ENCODE data around the gene NSD2. TPM values are rescaled to one million over a fixed set of nuclear protein-coding genes. Genes with fewer than 3 reads are reported as not detected.
"Not testable (repeated sequence)": the region's sequence is repeated elsewhere in the genome, so short reads cannot be mapped to it uniquely, and the experiment has no call there.

Gene NSD2
- 48.0 and 53.5 TPM in 2 replicates for total RNA-seq (2014; rRNA removed; shearing (Covaris generic))

DNA sequence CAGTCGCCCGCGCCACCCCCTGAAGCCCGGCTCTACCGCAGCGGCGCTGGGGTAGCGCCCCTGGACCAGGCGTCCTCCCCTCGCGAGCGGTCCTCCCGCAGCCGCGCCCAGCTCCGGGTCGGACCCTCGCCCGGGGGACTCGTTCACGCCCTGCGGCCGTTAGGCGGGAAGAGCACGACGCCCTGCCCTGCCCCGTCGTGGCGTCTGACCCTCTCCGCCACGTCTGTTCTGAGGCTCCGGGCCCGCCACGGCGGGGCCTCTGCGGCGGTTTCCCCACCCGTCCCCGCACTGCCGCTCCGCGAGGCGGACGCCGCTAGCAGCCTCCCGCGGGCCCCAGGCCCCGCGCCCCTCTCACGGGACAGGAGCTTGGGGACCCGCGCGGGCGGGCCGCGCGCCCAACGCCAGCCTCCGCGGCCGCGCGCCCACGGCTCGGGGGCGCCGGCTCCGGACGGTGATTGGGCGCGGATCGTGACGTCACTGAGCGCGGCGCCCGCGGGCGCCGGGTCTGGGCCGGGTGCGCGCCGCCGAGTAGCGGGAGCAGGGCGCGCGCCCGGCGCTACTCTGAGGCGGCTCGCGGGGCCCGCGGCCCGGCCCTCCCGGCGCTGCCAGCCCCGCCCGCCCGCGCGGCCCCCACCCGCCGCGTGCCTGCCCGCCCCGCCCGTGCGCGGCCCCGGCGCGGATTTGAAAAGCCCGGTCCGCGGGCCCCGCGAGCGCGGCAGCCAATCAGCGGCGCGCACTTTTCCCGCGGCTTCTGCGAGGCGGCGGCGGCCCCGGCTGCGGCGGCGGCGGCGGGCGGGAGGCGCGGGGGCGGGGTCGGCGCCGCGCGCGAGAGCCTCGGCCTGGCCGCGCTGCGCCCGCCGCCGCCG is at the start of gene NSD2:
Gene NSD2 (plus strand): TSS at position 816 of the 866 bp plus-strand sequence. CDS start 29,262 bp downstream, outside the sequence.
- peak; percentile 69 for DNase-seq (ENCODE audit: low spot score)

DNA sequence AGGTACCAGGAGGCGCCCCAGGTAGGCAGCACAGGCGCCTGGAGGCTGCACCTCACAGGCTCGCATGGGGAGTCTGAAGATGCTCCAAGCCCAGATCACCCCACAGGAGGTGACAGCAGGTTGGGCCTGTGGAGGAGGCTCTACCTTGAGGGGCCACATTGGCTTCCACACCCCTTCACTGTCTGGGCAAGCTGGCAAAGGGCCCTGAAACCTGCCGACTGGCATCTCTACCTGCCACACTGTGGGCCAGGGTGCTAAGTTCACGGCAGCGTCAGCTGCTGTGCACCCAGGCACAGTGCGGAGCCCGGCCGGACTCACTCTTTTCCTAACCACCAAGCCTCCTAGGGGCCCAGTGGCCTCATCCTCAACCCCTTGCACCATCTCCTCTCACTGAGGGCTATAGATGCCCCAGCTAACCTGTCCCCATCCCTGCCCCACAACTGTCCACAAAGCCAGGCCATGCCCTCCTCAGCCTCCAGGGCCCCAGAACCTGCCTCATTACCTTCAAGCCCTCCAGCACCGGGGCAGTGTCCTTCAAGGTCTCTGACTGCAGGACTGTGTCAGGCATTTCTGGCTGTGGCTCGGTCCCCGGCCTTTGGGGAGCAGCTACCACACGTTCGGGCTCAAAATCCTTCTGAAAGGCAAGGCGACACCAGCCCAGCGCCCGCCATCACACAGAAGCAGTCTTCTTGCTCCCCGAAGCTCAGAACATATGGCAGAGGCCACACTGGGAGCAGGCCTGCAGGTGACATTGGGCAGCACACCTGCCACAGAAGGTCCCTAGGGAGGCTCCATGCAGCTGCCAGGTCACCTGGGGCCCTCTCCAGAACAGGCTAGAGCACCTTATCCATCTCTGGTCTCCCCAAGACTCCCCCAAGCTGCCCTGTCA is 49.3 kb upstream of the NSD2 start:
- no peak for DNase-seq (ENCODE audit: low spot score)

DNA sequence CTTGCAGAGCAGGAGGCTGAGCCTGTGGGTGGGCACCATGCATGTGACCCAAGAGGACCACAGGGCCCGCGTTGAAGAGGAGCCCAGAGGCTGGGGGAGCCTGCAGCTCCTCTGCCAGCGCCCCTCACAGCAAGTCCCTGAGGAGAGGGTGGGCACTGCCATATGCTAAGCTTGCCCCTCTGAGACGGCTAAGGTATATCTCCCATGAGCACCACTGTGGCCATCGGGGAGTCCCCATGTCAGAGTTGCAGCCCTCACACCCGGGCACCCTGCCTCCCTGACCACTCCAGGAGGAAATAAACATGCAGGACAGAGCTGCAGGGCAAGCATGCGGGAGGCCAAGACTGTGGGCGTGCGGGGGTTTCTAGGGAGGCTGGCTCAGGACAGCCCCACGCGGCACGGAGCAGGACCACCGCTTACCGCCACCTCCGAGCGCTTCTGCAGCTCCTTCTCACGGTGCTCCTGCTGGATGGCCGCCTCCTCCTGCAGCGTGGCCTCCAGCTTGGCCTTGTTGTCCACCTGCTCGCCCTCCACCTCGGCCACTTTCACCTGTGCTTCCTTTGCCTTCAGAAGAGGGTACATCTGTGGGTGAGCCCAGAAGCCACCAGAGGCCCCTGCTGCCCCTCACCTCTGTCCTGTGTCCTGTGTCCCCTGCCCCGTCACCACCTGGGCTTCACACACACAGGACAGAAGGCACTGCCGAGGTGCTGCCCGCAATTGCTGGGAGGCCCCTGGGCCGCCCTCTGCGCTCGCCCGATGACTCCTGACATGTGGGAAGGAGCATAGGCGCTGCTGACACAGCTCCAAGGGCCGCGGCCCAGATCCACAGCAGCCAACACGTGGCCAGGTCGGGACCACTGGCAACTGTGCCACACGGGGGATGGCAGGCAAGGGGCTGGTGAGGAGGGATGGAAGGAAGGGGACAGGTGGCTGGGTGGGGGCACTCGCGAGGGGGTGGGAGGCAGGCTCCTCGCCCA is 48.3 kb upstream of the NSD2 start:
- DNase-seq (ENCODE audit: low spot score): no peak

DNA sequence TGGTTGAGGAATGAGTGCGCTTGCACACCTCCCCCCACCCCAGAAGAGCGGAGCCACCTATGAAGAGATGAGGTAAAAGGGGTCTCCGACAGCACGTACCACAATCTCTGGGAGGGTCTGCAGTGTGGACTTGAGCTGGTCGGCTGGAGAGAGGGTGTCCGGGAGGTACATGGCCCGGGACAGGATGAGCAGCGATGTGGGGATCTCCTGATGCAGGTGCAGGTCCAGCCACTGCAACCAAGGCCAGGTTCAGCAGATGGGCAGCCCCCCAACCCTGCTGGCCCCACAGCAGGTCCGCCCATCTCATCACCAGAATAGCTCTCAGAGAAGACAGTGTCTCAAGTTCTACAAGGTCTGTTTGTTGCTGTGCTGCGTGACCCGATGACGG is 47.7 kb upstream of the NSD2 start:
- DNase-seq (ENCODE audit: low spot score): no peak

DNA sequence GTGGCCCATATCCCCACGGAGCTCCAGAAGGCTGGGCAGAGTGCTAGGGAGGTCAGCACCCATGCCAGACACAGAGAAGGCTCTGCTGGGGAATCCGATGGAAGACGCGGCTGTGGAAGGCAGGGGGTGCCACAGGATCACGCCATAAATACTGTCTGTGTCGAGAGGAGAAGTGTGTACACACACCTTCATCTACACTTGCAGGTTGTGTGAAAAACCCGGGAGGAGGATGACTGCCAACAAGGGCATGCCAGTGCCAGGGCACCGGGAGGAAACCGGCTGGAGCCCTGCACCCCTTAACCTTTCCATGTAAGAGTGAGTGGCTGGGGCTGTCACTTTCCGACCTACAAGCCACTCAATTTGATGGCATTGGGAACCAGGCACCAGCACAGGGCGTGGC is 46.4 kb upstream of the NSD2 start:
- no peak for DNase-seq (ENCODE audit: low spot score)

DNA sequence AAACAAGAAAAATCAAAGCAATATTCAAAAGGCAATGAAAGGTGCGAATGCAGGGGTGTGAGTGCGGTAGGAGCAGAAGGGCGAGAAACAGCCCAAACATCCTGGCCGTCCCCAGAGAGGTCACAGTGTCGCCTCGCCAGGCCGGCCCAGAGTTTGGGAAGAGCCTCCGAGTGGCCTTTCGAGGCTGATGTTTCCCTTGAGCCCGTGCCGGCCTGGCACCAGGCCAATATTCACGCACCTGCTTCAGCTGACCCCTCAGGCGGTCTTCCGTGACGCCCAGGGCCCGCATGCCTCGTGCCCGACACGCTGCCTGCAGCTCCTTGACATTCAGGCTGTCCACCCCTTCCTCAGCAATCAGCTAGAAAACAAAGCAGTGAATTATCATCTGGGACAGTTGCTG is 45.9 kb upstream of the NSD2 start:
- DNase-seq (ENCODE audit: low spot score): no peak

DNA sequence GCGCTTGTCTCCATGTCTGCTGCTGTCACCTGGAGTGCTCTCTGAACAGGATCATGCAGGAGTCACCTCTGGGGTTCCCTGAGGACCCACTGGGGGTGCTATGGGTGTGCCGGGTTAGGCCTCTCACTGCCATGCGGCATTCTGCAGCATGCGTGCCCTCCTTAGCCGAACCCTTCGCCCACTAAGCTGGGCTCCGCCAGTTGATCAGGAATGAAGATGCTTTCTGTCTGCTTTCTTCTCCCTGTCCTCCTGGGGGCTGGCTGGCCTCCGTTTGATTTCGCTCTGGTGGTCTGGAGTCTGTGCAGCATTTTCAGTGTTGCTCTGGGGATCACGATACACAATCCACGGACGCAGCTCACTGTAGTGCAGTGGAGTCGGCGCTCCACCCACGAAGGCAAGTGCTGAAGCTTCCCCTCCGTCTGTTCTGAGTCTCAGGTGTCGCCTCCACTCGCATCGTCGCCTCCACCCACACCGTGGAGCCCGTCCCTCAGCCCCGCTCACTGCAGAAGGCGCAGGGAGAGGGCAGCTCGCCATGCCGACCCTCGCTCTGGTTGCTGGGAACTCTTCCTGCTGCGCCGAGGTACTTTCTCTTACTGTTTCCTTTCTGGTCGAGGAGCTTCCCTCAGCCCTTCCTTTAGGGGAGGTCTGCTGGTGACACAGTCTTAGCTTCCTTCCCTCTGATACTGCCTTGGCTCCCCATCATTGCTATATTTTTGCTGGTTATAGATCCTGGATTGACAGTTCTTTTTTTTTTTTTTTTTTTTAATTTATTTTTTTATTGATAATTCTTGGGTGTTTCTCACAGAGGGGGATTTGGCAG is 44.5 kb upstream of the NSD2 start:
- DNase-seq (ENCODE audit: low spot score): no peak

DNA sequence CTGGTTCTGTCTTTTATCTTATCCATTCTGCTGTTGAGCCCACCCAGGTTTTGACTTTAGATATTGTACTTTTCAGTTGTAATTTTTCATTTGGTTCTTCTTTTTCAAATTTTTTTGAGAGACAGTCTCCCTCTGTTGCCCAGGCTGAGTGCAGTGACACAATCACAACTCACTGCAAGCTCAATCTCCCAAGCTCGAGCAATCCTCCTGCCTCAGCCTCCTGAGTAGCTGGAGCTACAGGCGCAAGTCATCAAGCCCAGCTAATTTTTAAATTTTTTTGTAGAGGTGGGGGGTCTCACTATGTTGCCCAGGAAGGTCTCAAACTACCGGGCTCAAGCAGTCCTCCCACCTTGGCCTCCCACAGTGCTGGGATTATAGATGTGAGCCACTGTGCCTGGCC is 41.0 kb upstream of the NSD2 start:
- DNase-seq (ENCODE audit: low spot score): no peak

DNA sequence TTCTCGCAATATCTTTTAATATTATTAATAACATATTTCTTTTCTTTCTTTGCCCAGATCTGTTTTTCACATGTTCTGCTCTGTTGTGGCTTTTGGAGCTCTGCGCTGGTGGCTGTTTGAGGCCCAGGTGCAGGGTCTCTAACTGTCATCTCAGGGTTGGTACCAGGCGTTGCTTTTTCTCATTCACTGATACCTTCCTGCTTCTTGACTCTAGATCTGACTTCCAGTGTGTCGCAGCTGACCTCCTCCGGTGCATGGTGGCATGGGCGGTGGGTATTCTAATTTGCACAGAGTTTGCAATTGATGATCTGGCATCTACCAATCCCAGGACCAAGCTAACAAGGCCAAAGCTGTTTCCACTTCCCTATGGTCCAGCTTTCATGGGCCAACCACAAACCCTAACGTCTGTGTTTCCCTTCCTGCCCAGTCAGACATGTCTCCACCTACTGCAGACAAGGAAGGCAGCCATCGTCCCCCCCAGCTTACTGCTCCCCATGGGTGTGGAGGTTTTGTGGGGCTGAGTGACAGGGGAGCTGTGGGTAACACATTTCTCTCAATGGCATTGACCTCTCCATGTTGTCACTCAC is 40.5 kb upstream of the NSD2 start:
- DNase-seq (ENCODE audit: low spot score): no peak

DNA sequence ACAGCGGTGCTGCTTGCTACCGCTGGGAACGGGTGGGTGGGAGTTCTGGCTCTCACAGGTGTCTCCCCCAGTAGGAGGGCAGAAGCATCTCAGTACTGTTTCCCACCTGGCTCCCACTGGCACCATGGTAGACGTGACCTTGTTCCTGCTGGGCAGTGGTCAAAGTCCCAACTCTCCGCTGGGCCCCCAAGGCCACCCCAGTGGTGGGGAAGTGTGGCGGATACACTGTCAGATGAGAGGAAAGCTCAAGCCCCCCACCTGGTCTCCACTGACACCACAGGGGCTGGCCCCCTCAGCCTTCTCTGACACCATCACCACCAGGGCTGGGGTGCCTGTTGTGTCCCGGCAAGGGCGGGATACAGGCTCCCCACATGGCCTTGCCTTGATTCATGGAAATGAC is 39.9 kb upstream of the NSD2 start:
- DNase-seq (ENCODE audit: low spot score): no peak

DNA sequence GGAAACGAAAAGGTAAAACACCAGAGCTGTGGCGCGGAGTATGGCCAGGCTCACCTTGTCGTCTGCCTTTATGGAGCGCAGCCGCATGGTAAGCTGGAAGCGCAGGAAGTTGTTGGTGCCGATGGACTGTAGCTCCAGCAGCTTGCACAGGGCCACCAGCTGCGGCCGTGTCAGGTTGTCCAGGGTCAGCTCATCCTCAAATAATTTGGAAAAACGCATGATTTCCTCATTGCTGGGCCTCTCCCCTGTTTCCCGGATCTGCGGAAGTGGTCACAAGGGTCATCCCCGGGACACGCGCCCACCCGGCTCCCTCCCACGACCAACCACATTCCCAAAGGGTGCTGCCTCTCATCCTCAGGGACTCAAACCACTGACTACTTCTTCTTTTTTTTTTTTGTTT is 38.5 kb upstream of the NSD2 start:
- DNase-seq (ENCODE audit: low spot score): no peak

DNA sequence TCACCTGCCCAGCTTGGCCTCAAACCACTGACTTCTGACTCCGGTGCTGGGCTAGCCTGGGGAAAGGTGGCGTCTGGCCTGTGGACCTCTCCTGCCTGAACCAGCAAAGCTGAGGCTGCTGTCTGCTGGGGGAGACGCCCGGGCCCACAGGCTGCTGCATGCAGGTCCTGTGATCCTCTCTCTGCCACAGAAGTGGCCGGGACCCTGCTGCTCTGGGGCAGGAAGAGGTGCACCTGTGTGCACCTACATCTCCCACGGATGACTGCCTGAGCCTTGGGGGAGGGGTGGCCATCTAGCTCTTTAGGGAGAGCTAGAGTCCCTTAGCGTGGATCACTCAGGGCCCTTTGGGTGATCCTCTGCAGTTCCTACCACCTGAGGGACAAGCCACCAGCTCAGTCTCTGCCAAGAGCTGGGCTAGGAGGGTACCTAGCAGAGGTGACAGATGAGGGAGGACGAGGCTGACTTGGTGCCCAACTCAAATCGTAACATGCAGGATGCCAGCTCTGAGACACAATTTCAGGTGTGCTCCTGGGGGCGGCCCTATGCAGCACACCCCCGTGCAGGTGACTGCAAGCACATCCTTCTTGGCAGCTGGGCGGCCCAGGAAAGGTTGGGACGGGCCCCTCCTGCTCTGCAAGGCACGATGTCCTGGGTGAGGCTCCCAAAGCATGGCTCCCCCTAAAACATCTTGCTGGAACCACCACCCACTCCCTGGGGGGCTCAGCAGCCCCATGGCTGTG is 37.7 kb upstream of the NSD2 start:
- DNase-seq (ENCODE audit: low spot score): no peak

DNA sequence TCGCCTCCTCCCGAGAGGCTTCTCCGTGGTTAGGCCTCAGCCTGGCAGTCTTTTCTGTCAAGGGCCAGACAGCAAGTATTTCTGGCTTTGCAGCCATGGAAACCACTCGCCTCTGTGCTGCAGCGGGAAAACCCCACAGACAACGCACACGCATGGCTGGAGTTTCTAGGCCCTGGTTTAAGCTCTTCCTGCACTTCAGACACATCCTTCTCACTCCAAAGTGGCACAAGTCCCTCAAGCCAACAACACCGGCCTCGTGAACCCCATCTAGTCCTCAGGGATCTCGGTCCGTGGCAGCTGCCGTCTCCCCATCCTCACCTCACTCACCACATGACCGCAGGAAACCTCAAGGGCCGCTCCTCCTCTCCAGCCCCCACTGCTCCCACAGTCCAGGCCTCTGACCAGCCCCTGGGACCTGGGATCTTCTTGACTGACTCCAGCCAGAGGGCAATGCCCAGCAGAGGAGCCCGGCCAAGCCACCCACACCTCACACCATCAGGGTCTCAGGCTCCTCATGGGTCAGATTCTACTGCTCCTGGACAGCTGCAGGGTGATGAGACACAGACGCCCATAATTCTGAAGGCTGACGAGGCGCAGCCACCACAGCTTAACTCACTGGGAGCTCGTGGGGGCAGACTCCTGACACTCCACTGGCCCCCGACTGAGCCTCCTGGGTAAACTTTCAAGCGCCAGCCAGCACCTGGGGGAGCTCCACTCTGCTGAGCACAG is 37.0 kb upstream of the NSD2 start:
- no peak for DNase-seq (ENCODE audit: low spot score)

DNA sequence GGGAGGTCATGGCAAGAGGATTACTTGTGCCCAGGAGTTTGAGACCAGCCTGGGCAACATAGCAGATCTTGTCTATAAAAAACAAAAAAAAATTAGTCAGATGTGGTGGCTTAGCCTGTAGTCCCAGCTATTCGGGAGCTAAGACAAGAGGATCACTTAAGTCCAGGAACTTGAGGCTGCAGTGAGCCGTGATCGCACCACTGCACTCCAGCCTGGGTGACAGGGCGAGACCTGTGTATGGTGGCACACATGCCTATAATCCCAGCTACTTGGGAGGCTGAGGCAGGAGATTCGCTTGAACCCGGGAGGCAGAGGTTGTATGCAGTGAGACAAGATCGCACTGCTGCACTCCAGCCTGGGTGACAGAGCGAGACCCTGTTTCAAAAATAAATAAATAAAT is 35.4 kb upstream of the NSD2 start:
- DNase-seq (ENCODE audit: low spot score): not testable (repeated sequence)

DNA sequence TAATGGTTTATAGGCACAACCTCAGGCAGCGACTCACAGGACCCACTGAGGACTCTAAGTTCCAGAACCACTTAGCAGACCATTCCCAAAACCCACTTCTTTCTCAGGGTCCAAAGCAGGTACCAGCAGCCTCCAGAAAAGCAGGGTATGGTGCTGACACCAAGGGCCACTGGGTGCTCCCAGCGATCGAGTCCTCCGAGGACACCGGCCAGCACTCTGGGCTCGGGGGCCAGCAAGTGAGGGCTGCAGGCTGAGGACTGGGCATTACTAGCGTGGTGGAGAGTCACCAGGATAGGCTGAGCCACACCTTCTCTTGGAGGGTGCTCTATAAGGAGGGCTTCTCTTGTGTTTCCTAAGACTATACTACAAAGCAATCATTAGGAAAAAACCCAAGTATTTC is 34.5 kb upstream of the NSD2 start:
- DNase-seq (ENCODE audit: low spot score): no peak

DNA sequence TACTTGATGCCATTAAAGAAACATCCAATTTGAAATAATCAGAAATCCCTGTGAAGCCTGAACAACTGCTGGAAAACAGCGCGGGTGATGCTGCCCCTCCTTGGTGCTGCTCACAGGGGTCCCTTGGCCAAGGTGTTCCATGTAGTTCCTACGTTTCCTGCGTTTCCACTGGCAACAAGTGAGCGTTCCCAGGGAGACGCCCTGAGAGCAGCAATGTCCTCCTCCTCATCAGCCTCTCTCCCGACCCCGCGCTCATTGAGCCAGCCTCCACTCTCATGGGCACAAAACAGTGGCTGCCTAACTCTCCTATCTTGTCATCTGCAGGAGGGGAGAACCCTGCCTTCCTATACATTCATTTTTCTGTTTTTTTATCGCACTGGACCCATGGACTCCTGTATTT is 34.1 kb upstream of the NSD2 start:
- no peak for DNase-seq (ENCODE audit: low spot score)

DNA sequence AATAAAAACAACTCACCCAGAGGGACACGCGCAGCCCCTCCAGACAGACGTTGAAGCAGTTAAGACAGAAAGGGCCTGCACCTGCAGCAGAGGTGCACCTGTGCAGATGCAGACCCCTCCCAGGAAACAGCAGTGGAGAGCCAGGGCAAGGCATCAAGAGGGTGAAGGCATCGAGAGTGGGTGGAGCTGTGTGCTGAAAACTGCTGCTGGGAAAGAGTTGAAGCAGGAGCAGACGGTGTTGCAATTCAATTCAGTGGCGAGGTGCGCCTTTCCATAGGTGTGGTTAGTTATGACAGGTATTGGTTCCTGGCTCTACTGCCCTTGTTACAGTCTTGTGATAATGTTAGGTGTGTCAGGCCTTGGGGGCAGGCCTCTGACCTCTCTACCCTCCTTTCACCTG is 31.9 kb upstream of the NSD2 start:
- no peak for DNase-seq (ENCODE audit: low spot score)

DNA sequence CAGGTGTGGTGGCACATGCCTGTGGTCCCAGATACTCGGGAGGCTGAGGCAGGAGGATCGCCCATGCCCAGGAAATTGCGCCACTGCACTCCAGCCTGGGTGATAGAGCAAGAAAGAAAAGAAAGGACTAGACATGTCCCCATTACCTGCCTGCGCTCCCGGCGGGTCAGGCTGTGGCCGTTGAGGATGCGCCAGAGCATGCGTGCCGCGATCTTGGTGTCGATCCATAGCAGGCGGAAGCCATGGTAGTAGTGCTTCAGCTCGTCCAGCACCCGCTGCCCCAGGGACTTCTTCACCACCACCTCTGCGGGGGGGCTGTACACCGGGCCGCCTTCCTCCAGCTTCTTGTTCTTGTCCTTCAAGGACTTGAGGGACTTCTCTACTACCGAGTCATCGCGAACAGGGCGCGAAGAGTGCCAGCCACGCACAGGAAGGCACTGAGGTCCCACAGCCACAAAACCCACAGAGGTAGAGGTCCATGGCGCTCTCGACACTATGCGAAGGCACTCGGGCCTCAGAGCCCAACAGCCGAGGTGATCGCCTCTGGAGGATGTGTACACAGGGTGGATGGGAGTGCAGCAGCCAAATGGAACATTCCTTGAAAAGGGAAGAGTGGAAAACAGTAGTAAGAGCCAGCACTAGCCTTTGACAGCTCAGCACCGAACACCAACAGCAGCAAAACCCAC is 29.8 kb upstream of the NSD2 start:
- no peak for DNase-seq (ENCODE audit: low spot score)

DNA sequence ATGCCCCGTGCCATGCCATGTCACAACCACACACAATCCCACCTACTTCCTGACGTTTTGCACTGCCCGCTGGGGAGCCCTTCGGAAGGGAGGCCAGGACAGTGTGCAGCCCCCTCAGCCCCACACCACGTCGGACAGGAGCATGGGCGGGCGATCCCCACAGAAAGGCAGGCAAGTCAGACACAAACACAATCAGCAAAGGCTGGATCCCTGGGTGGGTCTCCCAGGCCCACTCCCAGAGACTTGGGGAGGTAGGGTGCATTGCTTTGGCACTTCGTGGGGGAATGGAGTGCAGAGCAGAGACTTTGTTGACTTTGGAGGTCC is 29.3 kb upstream of the NSD2 start:
- DNase-seq (ENCODE audit: low spot score): no peak
